SK-N-SH (cell line): ENCODE data around the gene USP15. TPM values are rescaled to one million over a fixed set of nuclear protein-coding genes. Genes with fewer than 3 reads are reported as not detected.

Source experiments
- CTCF ChIA-PET: fragments of 300-600, 350-600 bp; formaldehyde crosslinking; extraction: SDS; loops from one replicate; lab custom pipeline; 2021; lab: Yijun Ruan, JAX
- POLR2A ChIA-PET: fragments of 350-600 bp; sonication (Branson Sonifier 250); formaldehyde crosslinking; extraction: SDS; loops from one replicate; lab custom pipeline; 2020; ENCODE audit warnings: antibody characterized with exemption, inconsistent platforms; lab: Yijun Ruan, JAX
- DNase-seq: peaks from one replicate; pipeline ENCODE4 v3.0.0; 2012
- H2AFZ ChIP-seq: fragments of 200-600 bp; sonication (generic); 2 replicates; pipeline ENCODE4 v1.8.1; 2016; ENCODE audit warnings: antibody characterized with exemption, mild to moderate bottlenecking, low read depth
- H3F3A ChIP-seq: fragments of 200-600 bp; sonication (generic); replicated peaks from 2 replicates; pipeline ENCODE3; 2016; ENCODE audit warnings: antibody characterized with exemption, mild to moderate bottlenecking; ENCODE audit not compliant: insufficient read depth
- H3K27ac ChIP-seq, 2 experiments: fragments of 200-500 bp in 1 of 2; fragments of 200-600 bp in 1 of 2; sonication (Bioruptor generic) in 1 of 2; sonication (generic), shearing (Covaris generic) in 1 of 2; 2 replicates each; pipeline versions ENCODE4 v1.5.1 to v1.6.1; 2014 to 2016; ENCODE audit warnings: low read depth in 2 of 2, inconsistent platforms in 1 of 2, low read length in 1 of 2, mild to moderate bottlenecking in 1 of 2, mixed read lengths in 1 of 2
- H3K27me3 ChIP-seq: fragments of 200-600 bp; sonication (generic), shearing (Covaris generic); 2 replicates; pipeline ENCODE4 v1.6.1; 2016; ENCODE audit warnings: mixed run types; ENCODE audit not compliant: insufficient read depth
- H3K36me3 ChIP-seq, 2 experiments: fragments of 200-500 bp in 1 of 2; fragments of 200-600 bp in 1 of 2; sonication (Bioruptor generic) in 1 of 2; sonication (generic) in 1 of 2; replicated peaks in 1 of 2; 2 replicates each; pipeline versions ENCODE3 to v1.5.1; 2014 to 2016; ENCODE audit warnings: low read length in 1 of 2, mild to moderate bottlenecking in 1 of 2; ENCODE audit not compliant: insufficient read depth in 2 of 2, control insufficient read depth in 1 of 2
- H3K4me1 ChIP-seq, 2 experiments: fragments of 200-500 bp in 1 of 2; fragments of 200-600 bp in 1 of 2; sonication (Bioruptor generic) in 1 of 2; sonication (generic), shearing (Covaris generic) in 1 of 2; 2 replicates each; pipeline versions ENCODE4 v1.5.1 to v1.6.1; 2014 to 2016; ENCODE audit warnings: low read depth in 1 of 2, low read length in 1 of 2, mixed run types in 1 of 2; ENCODE audit not compliant: insufficient read depth in 2 of 2, control insufficient read depth in 1 of 2
- H3K4me2 ChIP-seq: fragments of 200-600 bp; sonication (generic), shearing (Covaris generic); 2 replicates; pipeline ENCODE4 v1.6.1; 2017; ENCODE audit warnings: mixed run types
- H3K4me3 ChIP-seq, 2 experiments: fragments of 200-500 bp in 1 of 2; fragments of 200-600 bp in 1 of 2; sonication (Bioruptor generic) in 1 of 2; sonication (generic), shearing (Covaris generic) in 1 of 2; 2 replicates each; pipeline versions ENCODE4 v1.5.1 to v1.8.1; 2014 to 2016; ENCODE audit warnings: low read depth in 2 of 2, inconsistent platforms in 1 of 2, low read length in 1 of 2, mild to moderate bottlenecking in 1 of 2, mixed read lengths in 1 of 2, moderate library complexity in 1 of 2
- H3K79me2 ChIP-seq: fragments of 200-600 bp; sonication (generic); 2 replicates; pipeline ENCODE4 v1.8.1; 2017; ENCODE audit warnings: mild to moderate bottlenecking; ENCODE audit not compliant: insufficient read depth
- H3K9ac ChIP-seq: fragments of 200-600 bp; sonication (generic); 2 replicates; pipeline ENCODE4 v1.6.1; 2017; ENCODE audit warnings: mixed run types
- H3K9me2 ChIP-seq: fragments of 200-600 bp; sonication (generic); 2 replicates; pipeline ENCODE4 v1.6.1; 2017; ENCODE audit warnings: mixed run types
- H3K9me3 ChIP-seq: fragments of 200-600 bp; sonication (generic); 2 replicates; pipeline ENCODE4 v1.6.1; 2017; ENCODE audit warnings: mixed run types, mild to moderate bottlenecking, moderate library complexity
- H4K20me1 ChIP-seq: fragments of 200-600 bp; sonication (generic); 2 replicates; pipeline ENCODE4 v1.6.1; 2017; ENCODE audit warnings: mild to moderate bottlenecking, mixed run types; ENCODE audit not compliant: insufficient read depth
- CHD2 ChIP-seq: fragments of 150-350 bp; IDR thresholded peaks from 2 replicates; pipeline ENCODE4 v1.6.1; 2018; ENCODE audit warnings: low read length; ENCODE audit not compliant: partially characterized antibody
- EZH2phosphoT487 ChIP-seq: fragments of 200-600 bp; sonication (generic); IDR thresholded peaks from 2 replicates; pipeline ENCODE4 v1.6.1; 2017; ENCODE audit warnings: low read depth, mixed run types, mild to moderate bottlenecking, antibody characterized with exemption, moderate library complexity, borderline replicate concordance
- FOXJ3 ChIP-seq: sonication (generic); formaldehyde crosslinking; IDR thresholded peaks from 2 replicates; pipeline ENCODE4 v1.5.1; 2020; ENCODE audit warnings: mild to moderate bottlenecking, missing genetic modification reagents
- GABPA ChIP-seq: IDR thresholded peaks from 2 replicates; pipeline ENCODE4 v1.4.0; 2012; ENCODE audit warnings: low read depth, mild to moderate bottlenecking
- GATA2 ChIP-seq: sonication (generic); formaldehyde crosslinking; IDR thresholded peaks from 2 replicates; pipeline ENCODE4 v1.5.0; 2020; ENCODE audit warnings: mild to moderate bottlenecking, missing genetic modification reagents
- MEF2A ChIP-seq: IDR thresholded peaks from 2 replicates; pipeline ENCODE4 v1.4.0; 2012; ENCODE audit warnings: low read depth, borderline replicate concordance
- MXI1 ChIP-seq: IDR thresholded peaks from 2 replicates; pipeline ENCODE4 v1.6.1; 2012; ENCODE audit warnings: mild to moderate bottlenecking, low read depth, low read length, improper control_type of control experiment
- NFIC ChIP-seq: IDR thresholded peaks from 2 replicates; pipeline ENCODE4 v1.4.0; 2012; ENCODE audit warnings: borderline replicate concordance
- RAD21 ChIP-seq: IDR thresholded peaks from 2 replicates; pipeline ENCODE4 v1.6.1; 2012; ENCODE audit warnings: mild to moderate bottlenecking, low read length
- RFX5 ChIP-seq: IDR thresholded peaks from 2 replicates; pipeline ENCODE4 v1.6.1; 2012; ENCODE audit warnings: mild to moderate bottlenecking, improper control_type of control experiment, low read length
- SIN3A ChIP-seq: IDR thresholded peaks from 2 replicates; pipeline ENCODE4 v1.6.1; 2012; ENCODE audit warnings: low read depth, mild to moderate bottlenecking, low read length, moderate library complexity, borderline replicate concordance
- SMC3 ChIP-seq: IDR thresholded peaks from 2 replicates; pipeline ENCODE4 v1.6.1; 2012; ENCODE audit warnings: low read depth, low read length, improper control_type of control experiment
- TAF1 ChIP-seq: IDR thresholded peaks from 2 replicates; pipeline ENCODE4 v1.6.1; 2012; ENCODE audit warnings: low read depth, mild to moderate bottlenecking, low read length, moderate library complexity, borderline replicate concordance
- TCF12 ChIP-seq: IDR thresholded peaks from 2 replicates; pipeline ENCODE4 v1.4.0; 2012
- YY1 ChIP-seq: IDR thresholded peaks from 2 replicates; pipeline ENCODE4 v1.4.0; 2012; ENCODE audit warnings: low read depth, mild to moderate bottlenecking
- WGBS: methylation state at CpG from one replicate; pipeline ENCODE4 v1.1.6; 2017; ENCODE audit warnings: low lambda C conversion rate; 5-methylcytosine and 5-hydroxymethylcytosine counted together
- polyA plus RNA-seq, 3 experiments: library from polyadenylated mRNA; depleted of rRNA; stranded (reverse); fragments of >200 nt; gene quantifications; 2 replicates each; pipeline ENCODE4 v1.2.3, GENCODE V29; 2012
- TF ChIP-seq, protein P1 (sequence below): IDR thresholded peaks from 2 replicates; pipeline ENCODE4 v1.4.0; 2012; ENCODE audit warnings: low read depth, borderline replicate concordance
- TF ChIP-seq, protein P2 (sequence below): IDR thresholded peaks from 2 replicates; pipeline ENCODE4 v1.4.0; 2012; ENCODE audit warnings: low read depth, borderline replicate concordance
- TF ChIP-seq, protein P3 (sequence below): fragments of 200-600 bp; sonication (generic); IDR thresholded peaks from 2 replicates; pipeline ENCODE4 v1.6.1; 2017; ENCODE audit warnings: antibody characterized with exemption, mild to moderate bottlenecking, moderate library complexity
- TF ChIP-seq, protein P4 (sequence below): fragments of 150-350 bp; IDR thresholded peaks from 2 replicates; pipeline ENCODE4 v1.6.1; 2016; ENCODE audit warnings: mild to moderate bottlenecking, low read depth, low read length
- TF ChIP-seq, protein P5 (sequence below): IDR thresholded peaks from 2 replicates; pipeline ENCODE4 v1.6.1; 2012; ENCODE audit warnings: mild to moderate bottlenecking, low read depth, low read length, moderate library complexity

The USP15 gene
- polyA plus RNA-seq, 1 of the 3 experiments (the other 2 are of a cell fraction): 13.2 TPM

DNA sequence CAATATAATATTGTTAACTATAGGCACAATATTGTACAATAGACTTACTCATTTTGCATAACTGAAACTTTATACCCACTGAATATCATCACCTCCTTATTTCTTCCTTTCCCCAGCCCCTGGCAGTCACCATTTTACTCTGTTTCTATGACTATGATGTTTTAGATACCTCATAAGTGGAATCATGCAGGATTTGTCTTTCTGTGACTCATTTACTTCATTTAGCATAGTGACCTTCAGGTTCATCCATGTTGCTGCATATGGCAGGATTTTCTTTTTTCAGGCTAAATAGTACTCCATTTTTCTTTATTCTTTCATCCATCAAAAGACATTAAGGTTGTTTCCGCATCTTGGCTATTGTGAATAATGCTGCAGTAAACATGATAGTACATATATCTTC, 18.9 kb downstream of the USP15 start:
- no peak for DNase-seq
- CTCF ChIA-PET: no interaction called here
- Histone ChIP-seq H3K79me2 (peaks cover 94% of the 10 kb centered on the region), H3F3A (peaks cover 5% of the 10 kb centered on the region), H3K4me3 (no peak overlapping the region), H3K9me3 (no peaks in the 10 kb centered on the region), H3K9ac (no peak overlapping the region), H3K9me2 (no peaks in the 10 kb centered on the region), H3K4me2 (no peak overlapping the region), H3K4me1 (no peaks in the 10 kb centered on the region; a peak in 2 of 4 replicates), H3K27me3 (no peaks in the 10 kb centered on the region), H2AFZ (no peak overlapping the region), H3K36me3 (peaks cover 0 to 2% of the 10 kb centered on the region in 2 experiments), H4K20me1 (peaks cover 40% of the 10 kb centered on the region), H3K27ac (no peak overlapping the region)
- TF ChIP-seq MXI1: no peak
- TF ChIP-seq FOXJ3 (CRISPR knock-in tag): no peak
- no peak for TF ChIP-seq SIN3A
- TF ChIP-seq GABPA: no peak
- TF ChIP-seq, protein P1, sequence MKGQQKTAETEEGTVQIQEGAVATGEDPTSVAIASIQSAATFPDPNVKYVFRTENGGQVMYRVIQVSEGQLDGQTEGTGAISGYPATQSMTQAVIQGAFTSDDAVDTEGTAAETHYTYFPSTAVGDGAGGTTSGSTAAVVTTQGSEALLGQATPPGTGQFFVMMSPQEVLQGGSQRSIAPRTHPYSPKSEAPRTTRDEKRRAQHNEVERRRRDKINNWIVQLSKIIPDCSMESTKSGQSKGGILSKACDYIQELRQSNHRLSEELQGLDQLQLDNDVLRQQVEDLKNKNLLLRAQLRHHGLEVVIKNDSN: no peak
- no peak for TF ChIP-seq NFIC
- no peak for TF ChIP-seq TAF1
- TF ChIP-seq, protein P2, sequence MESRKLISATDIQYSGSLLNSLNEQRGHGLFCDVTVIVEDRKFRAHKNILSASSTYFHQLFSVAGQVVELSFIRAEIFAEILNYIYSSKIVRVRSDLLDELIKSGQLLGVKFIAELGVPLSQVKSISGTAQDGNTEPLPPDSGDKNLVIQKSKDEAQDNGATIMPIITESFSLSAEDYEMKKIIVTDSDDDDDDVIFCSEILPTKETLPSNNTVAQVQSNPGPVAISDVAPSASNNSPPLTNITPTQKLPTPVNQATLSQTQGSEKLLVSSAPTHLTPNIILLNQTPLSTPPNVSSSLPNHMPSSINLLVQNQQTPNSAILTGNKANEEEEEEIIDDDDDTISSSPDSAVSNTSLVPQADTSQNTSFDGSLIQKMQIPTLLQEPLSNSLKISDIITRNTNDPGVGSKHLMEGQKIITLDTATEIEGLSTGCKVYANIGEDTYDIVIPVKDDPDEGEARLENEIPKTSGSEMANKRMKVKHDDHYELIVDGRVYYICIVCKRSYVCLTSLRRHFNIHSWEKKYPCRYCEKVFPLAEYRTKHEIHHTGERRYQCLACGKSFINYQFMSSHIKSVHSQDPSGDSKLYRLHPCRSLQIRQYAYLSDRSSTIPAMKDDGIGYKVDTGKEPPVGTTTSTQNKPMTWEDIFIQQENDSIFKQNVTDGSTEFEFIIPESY: no peak
- no peak for TF ChIP-seq YY1
- TF ChIP-seq EZH2phosphoT487: no peak
- TF ChIP-seq SMC3: no peak
- TF ChIP-seq, protein P3, sequence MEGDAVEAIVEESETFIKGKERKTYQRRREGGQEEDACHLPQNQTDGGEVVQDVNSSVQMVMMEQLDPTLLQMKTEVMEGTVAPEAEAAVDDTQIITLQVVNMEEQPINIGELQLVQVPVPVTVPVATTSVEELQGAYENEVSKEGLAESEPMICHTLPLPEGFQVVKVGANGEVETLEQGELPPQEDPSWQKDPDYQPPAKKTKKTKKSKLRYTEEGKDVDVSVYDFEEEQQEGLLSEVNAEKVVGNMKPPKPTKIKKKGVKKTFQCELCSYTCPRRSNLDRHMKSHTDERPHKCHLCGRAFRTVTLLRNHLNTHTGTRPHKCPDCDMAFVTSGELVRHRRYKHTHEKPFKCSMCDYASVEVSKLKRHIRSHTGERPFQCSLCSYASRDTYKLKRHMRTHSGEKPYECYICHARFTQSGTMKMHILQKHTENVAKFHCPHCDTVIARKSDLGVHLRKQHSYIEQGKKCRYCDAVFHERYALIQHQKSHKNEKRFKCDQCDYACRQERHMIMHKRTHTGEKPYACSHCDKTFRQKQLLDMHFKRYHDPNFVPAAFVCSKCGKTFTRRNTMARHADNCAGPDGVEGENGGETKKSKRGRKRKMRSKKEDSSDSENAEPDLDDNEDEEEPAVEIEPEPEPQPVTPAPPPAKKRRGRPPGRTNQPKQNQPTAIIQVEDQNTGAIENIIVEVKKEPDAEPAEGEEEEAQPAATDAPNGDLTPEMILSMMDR: no peak
- no peak for TF ChIP-seq RFX5
- no peak for TF ChIP-seq CHD2
- TF ChIP-seq GATA2 (CRISPR knock-in tag): no peak
- TF ChIP-seq MEF2A: no peak
- TF ChIP-seq, protein P4, sequence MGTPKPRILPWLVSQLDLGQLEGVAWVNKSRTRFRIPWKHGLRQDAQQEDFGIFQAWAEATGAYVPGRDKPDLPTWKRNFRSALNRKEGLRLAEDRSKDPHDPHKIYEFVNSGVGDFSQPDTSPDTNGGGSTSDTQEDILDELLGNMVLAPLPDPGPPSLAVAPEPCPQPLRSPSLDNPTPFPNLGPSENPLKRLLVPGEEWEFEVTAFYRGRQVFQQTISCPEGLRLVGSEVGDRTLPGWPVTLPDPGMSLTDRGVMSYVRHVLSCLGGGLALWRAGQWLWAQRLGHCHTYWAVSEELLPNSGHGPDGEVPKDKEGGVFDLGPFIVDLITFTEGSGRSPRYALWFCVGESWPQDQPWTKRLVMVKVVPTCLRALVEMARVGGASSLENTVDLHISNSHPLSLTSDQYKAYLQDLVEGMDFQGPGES: no peak
- TF ChIP-seq, protein P5, sequence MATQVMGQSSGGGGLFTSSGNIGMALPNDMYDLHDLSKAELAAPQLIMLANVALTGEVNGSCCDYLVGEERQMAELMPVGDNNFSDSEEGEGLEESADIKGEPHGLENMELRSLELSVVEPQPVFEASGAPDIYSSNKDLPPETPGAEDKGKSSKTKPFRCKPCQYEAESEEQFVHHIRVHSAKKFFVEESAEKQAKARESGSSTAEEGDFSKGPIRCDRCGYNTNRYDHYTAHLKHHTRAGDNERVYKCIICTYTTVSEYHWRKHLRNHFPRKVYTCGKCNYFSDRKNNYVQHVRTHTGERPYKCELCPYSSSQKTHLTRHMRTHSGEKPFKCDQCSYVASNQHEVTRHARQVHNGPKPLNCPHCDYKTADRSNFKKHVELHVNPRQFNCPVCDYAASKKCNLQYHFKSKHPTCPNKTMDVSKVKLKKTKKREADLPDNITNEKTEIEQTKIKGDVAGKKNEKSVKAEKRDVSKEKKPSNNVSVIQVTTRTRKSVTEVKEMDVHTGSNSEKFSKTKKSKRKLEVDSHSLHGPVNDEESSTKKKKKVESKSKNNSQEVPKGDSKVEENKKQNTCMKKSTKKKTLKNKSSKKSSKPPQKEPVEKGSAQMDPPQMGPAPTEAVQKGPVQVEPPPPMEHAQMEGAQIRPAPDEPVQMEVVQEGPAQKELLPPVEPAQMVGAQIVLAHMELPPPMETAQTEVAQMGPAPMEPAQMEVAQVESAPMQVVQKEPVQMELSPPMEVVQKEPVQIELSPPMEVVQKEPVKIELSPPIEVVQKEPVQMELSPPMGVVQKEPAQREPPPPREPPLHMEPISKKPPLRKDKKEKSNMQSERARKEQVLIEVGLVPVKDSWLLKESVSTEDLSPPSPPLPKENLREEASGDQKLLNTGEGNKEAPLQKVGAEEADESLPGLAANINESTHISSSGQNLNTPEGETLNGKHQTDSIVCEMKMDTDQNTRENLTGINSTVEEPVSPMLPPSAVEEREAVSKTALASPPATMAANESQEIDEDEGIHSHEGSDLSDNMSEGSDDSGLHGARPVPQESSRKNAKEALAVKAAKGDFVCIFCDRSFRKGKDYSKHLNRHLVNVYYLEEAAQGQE: no peak
- TF ChIP-seq TCF12: no peak
- TF ChIP-seq RAD21: no peak
- POLR2A ChIA-PET: no interaction called here
- 100% methylated on average over 1 of the region's 1 CpG for WGBS
